H1 (cell line): ENCODE data around the gene N4BP3. TPM values are rescaled to one million over a fixed set of nuclear protein-coding genes. Genes with fewer than 3 reads are reported as not detected.
"Not testable (repeated sequence)": the region's sequence is repeated elsewhere in the genome, so short reads cannot be mapped to it uniquely, and the experiment has no call there.

ENCODE experiments used
- CTCF ChIA-PET: fragments of 300-600 bp; sonication (Branson Sonifier 250); formaldehyde crosslinking; loops from one replicate; lab custom pipeline; 2021; ENCODE audit not compliant: partially characterized antibody; lab: Charles Lee
- POLR2A ChIA-PET: fragments of 300-600 bp; sonication (Branson Sonifier 250); formaldehyde crosslinking; loops from one replicate; lab custom pipeline; 2021; ENCODE audit warnings: inconsistent platforms; ENCODE audit not compliant: partially characterized antibody; lab: Charles Lee
- DNase-seq, 2 experiments: peaks; one replicate each; pipeline versions ENCODE4 v3.0.0 to v3.0.0-alpha.2; 2010 to 2022; ENCODE audit warnings: low spot score in 2 of 2, low read depth in 1 of 2, mixed read lengths in 1 of 2
- FAIRE-seq: peaks from 2 replicates; lab custom pipeline; 2011; peaks lifted over from hg19 to GRCh38; lab: Jason Lieb, UNC
- H2AFZ ChIP-seq: 2 replicates; pipeline ENCODE4 v1.8.1; 2012; ENCODE audit warnings: low read length, inconsistent platforms
- H2AK5ac ChIP-seq: 2 replicates; pipeline ENCODE4 v1.6.1; 2013; ENCODE audit warnings: low read depth, low read length
- H2BK120ac ChIP-seq: replicated peaks from 2 replicates; pipeline ENCODE3; 2013; ENCODE audit warnings: low read depth, low read length, inconsistent platforms
- H2BK12ac ChIP-seq: 2 replicates; pipeline ENCODE4 v1.6.1; 2013; ENCODE audit warnings: low read depth, low read length
- H2BK15ac ChIP-seq: 2 replicates; pipeline ENCODE4 v1.6.1; 2013; ENCODE audit warnings: low read length
- H2BK20ac ChIP-seq: 2 replicates; pipeline ENCODE4 v1.6.1; 2013; ENCODE audit warnings: low read length
- H2BK5ac ChIP-seq: 2 replicates; pipeline ENCODE4 v1.6.1; 2013; ENCODE audit warnings: low read depth, low read length
- H3K14ac ChIP-seq: 2 replicates; pipeline ENCODE4 v1.6.1; 2013; ENCODE audit warnings: inconsistent platforms; ENCODE audit not compliant: insufficient read length
- H3K18ac ChIP-seq: 2 replicates; pipeline ENCODE4 v1.6.1; 2013; ENCODE audit warnings: low read length; ENCODE audit errors: extremely low read depth
- H3K23ac ChIP-seq: 2 replicates; pipeline ENCODE4 v1.6.1; 2013; ENCODE audit warnings: inconsistent platforms; ENCODE audit not compliant: insufficient read length
- H3K23me2 ChIP-seq: 2 replicates; pipeline ENCODE4 v1.6.1; 2013; ENCODE audit warnings: low read depth, low read length
- H3K27ac ChIP-seq: 2 replicates; pipeline ENCODE4 v1.6.1; 2011; ENCODE audit warnings: low read depth, low read length, inconsistent platforms
- H3K27me3 ChIP-seq, 4 experiments: replicated peaks in 1 of 4; 1 replicate in 1 of 4; 2 replicates in 3 of 4; pipeline versions ENCODE4 v1.6.1 to v1.8.1; 2011 to 2013; ENCODE audit warnings: low read length in 3 of 4, mild to moderate bottlenecking in 3 of 4, inconsistent platforms in 2 of 4, mixed read lengths in 2 of 4, moderate library complexity in 1 of 4; ENCODE audit not compliant: control insufficient read depth in 3 of 4, insufficient read depth in 3 of 4; ENCODE audit errors: extremely low read depth in 1 of 4
- H3K36me3 ChIP-seq, 4 experiments: 2 replicates each; pipeline versions ENCODE4 v1.6.1 to v1.8.1; 2011 to 2013; ENCODE audit warnings: mild to moderate bottlenecking in 4 of 4, low read length in 3 of 4, moderate library complexity in 2 of 4, control low read depth in 1 of 4, inconsistent platforms in 1 of 4; ENCODE audit not compliant: insufficient read depth in 4 of 4, control insufficient read depth in 2 of 4
- H3K4ac ChIP-seq: replicated peaks from 2 replicates; pipeline ENCODE3; 2013; ENCODE audit warnings: low read length, low read depth, mixed read lengths, inconsistent platforms; ENCODE audit not compliant: insufficient read length
- H3K4me1 ChIP-seq, 4 experiments: replicated peaks in 1 of 4; 1 replicate in 1 of 4; 2 replicates in 3 of 4; pipeline versions ENCODE4 v1.6.1 to v1.8.1; 2011 to 2013; ENCODE audit warnings: low read length in 3 of 4, inconsistent platforms in 2 of 4, mixed read lengths in 1 of 4; ENCODE audit not compliant: insufficient read depth in 4 of 4, control insufficient read depth in 3 of 4
- H3K4me2 ChIP-seq, 2 experiments: 2 replicates each; pipeline versions ENCODE4 v1.6.1 to v1.8.1; 2011 to 2013; ENCODE audit warnings: low read depth in 2 of 2, low read length in 2 of 2, control low read depth in 1 of 2, inconsistent platforms in 1 of 2, mild to moderate bottlenecking in 1 of 2; ENCODE audit not compliant: insufficient read depth in 1 of 2
- H3K4me3 ChIP-seq, 4 experiments: fragments of 200-600, 300-600 bp in 1 of 4; sonication (generic), shearing (Covaris generic), sonication (Bioruptor Twin) in 1 of 4; 2 replicates each; pipeline versions ENCODE4 v1.5.1 to v1.8.1; 2011 to 2016; ENCODE audit warnings: low read length in 4 of 4, low read depth in 3 of 4, control low read depth in 2 of 4, inconsistent platforms in 2 of 4, mild to moderate bottlenecking in 2 of 4, mixed read lengths in 1 of 4, moderate library complexity in 1 of 4; ENCODE audit not compliant: insufficient read depth in 2 of 4; ENCODE audit errors: extremely low read depth in 1 of 4
- H3K56ac ChIP-seq: replicated peaks from 2 replicates; pipeline ENCODE3; 2013; ENCODE audit warnings: low read depth, mild to moderate bottlenecking, mixed read lengths, low read length, inconsistent platforms; ENCODE audit not compliant: insufficient read length
- H3K79me1 ChIP-seq: 2 replicates; pipeline ENCODE4 v1.6.1; 2013; ENCODE audit warnings: low read depth, low read length, control low read depth
- H3K79me2 ChIP-seq, 2 experiments: 2 replicates each; pipeline versions ENCODE4 v1.6.1 to v1.8.1; 2012 to 2013; ENCODE audit warnings: low read length in 2 of 2, mild to moderate bottlenecking in 2 of 2, inconsistent platforms in 1 of 2; ENCODE audit not compliant: insufficient read depth in 2 of 2, control insufficient read depth in 1 of 2
- H3K9ac ChIP-seq, 4 experiments: replicated peaks in 1 of 4; 1 replicate in 1 of 4; 2 replicates in 3 of 4; pipeline versions ENCODE4 v1.6.1 to v1.8.1; 2011 to 2013; ENCODE audit warnings: low read depth in 3 of 4, low read length in 3 of 4, control low read depth in 2 of 4, mild to moderate bottlenecking in 2 of 4, moderate library complexity in 2 of 4, inconsistent platforms in 1 of 4; ENCODE audit errors: extremely low read depth in 1 of 4
- H3K9me3 ChIP-seq, 2 experiments: 2 replicates each; pipeline versions ENCODE4 v1.6.1 to v1.8.1; 2012 to 2013; ENCODE audit warnings: mild to moderate bottlenecking in 2 of 2, moderate library complexity in 2 of 2, control low read depth in 1 of 2, inconsistent platforms in 1 of 2, low read depth in 1 of 2, low read length in 1 of 2, mixed read lengths in 1 of 2; ENCODE audit not compliant: insufficient read depth in 2 of 2
- H4K20me1 ChIP-seq, 2 experiments: replicated peaks in 1 of 2; 2 replicates each; pipeline versions ENCODE3 to v1.8.1; 2011 to 2013; ENCODE audit warnings: inconsistent platforms in 2 of 2, low read length in 2 of 2, mild to moderate bottlenecking in 1 of 2; ENCODE audit not compliant: insufficient read depth in 2 of 2, control insufficient read depth in 1 of 2
- H4K5ac ChIP-seq: 2 replicates; pipeline ENCODE4 v1.6.1; 2013; ENCODE audit warnings: low read length, low read depth, mixed read lengths, inconsistent platforms; ENCODE audit not compliant: insufficient read length
- H4K8ac ChIP-seq: 2 replicates; pipeline ENCODE4 v1.8.0; 2013; ENCODE audit warnings: mild to moderate bottlenecking, moderate library complexity, low read length, inconsistent platforms; ENCODE audit not compliant: insufficient read depth; ENCODE audit errors: extremely low read depth
- H4K91ac ChIP-seq: replicated peaks from 2 replicates; pipeline ENCODE3; 2013; ENCODE audit warnings: low read length, mixed read lengths, inconsistent platforms; ENCODE audit not compliant: insufficient read length
- WGBS, 2 experiments: shearing (Covaris generic) in 1 of 2; methylation state at CpG; one replicate each; pipeline versions ENCODE4 v1.1.6 to v1.1.7; 2013 to 2015; ENCODE audit warnings: low lambda C conversion rate in 2 of 2, mixed read lengths in 2 of 2, inconsistent platforms in 1 of 2, low coverage in 1 of 2, missing lambda C conversion rate in 1 of 2; ENCODE audit not compliant: insufficient replicate concordance in 2 of 2, insufficient coverage in 1 of 2, insufficient read length in 1 of 2; ENCODE audit errors: extremely low coverage in 1 of 2, missing lambda C conversion rate in 1 of 2; 5-methylcytosine and 5-hydroxymethylcytosine counted together
- polyA plus RNA-seq, 7 experiments: library from polyadenylated mRNA; depleted of rRNA in 3 of 7; stranded (reverse) in 5 of 7; unstranded in 2 of 7; fragments of >200 nt in 5 of 7; fragments of 200-250 nt in 2 of 7; gene quantifications; 1 replicate in 5 of 7; 2 replicates in 1 of 7; 4 replicates in 1 of 7; pipeline versions ENCODE4 v1.2.1 to v1.2.3, GENCODE V29; 2011 to 2013; ENCODE audit warnings: missing spikeins in 2 of 7, mixed read lengths in 2 of 7
- total RNA-seq: library from RNA; stranded (reverse); fragmentation: NEBNext Ultra II Directional; extraction: Animal tissue kit (Norgen Biotek cat#: 25700); gene quantifications from 2 replicates; pipeline ENCODE4 v1.2.1, GENCODE V29; 2021

Gene N4BP3
- total and polyA plus RNA-seq, 2 of the 8 experiments (the other 6 are each of a cell fraction or from before 2014, with no cell fraction given) = 13.1 to 39.2 TPM

DNA sequence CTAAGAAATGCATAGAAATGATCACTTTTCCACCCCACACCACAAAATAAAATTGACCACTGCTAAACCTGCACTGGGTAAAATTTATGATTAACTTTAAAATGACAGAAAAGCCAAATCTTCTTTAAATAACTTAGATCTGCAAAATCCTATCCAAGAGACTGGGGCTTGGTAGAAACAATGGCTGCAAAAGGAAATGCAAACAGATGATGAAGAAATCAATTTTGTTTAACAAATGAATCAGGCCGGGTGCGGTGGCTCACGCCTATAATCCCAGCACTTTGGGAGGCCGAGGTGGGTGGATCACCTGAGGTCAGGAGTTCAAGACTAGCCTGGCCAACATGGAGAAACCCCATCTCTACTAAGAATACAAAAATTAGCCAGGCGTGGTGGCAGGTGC is 26.1 kb upstream of the N4BP3 start:
- H3K4me1 ChIP-seq, H3K79me1 ChIP-seq, H3K79me2 ChIP-seq, H3K4me2 ChIP-seq, H3K14ac ChIP-seq, H2BK20ac ChIP-seq, H4K20me1 ChIP-seq, H2BK120ac ChIP-seq, H3K56ac ChIP-seq, H3K36me3 ChIP-seq, H3K27ac ChIP-seq, H2BK15ac ChIP-seq, DNase-seq, H3K4me3 ChIP-seq, H3K9me3 ChIP-seq, H3K23me2 ChIP-seq, H3K9ac ChIP-seq, H3K23ac ChIP-seq, H4K8ac ChIP-seq, H3K27me3 ChIP-seq, H2AK5ac ChIP-seq, H3K18ac ChIP-seq, H4K91ac ChIP-seq, H2BK5ac ChIP-seq, H2AFZ ChIP-seq, FAIRE-seq, H4K5ac ChIP-seq, H2BK12ac ChIP-seq, H3K4ac ChIP-seq: not testable (repeated sequence)
- ChIA-PET POLR2A (interaction anchor here (0.6 to 1.8 kb wide), 5 partner anchors 17 to 137 kb away, joined by 3 to 4 read pairs (median 3); no protein-coding TSS in a partner anchor), CTCF (interaction anchor here (0.6 to 2.1 kb wide), 3 partner anchors 12 to 62 kb away, joined by 3 to 8 read pairs (median 3); no protein-coding TSS in a partner anchor)
- WGBS, 2 experiments = 90% methylated on average over 5 of the region's 5 CpGs; no CpG with 5 or more reads in 1 of the 2 experiments
